Measurements from ENCODE around the gene OPHN1. TPM values are rescaled to one million over a fixed set of nuclear protein-coding genes. Genes with fewer than 3 reads are reported as not detected.

Gene OPHN1
- total RNA-seq, 3 donors from 2014 or later = 7.5 to 9.5 (median 7.6) TPM

DNA sequence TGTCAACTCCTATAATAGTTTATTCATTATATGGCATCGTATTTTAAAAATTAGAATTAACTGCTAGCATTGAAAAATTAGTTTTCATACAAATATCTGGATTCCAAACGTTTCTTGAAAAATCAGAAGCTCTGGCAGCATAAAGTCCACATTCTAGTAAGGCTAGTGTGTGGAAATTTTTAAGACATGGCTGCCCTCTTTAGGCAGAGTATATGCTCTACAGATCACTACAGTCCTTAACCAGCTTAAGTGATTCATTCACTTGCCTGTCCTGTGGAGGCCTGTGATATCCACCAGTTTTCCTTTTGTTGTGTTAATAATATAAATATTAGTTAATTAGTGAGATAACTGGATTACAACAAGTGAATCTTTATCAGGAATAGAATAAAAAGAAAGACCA is 287.2 kb downstream of the OPHN1 start:
- no peak for DNase-seq
- H3K36me3 ChIP-seq (ENCODE audit: low read depth) = no peaks in the 10 kb centered on the region
- no peaks in the 10 kb centered on the region for H3K9me3 ChIP-seq
- no peaks in the 10 kb centered on the region for H3K4me1 ChIP-seq (ENCODE audit: low read depth)
- TF ChIP-seq, protein P1, sequence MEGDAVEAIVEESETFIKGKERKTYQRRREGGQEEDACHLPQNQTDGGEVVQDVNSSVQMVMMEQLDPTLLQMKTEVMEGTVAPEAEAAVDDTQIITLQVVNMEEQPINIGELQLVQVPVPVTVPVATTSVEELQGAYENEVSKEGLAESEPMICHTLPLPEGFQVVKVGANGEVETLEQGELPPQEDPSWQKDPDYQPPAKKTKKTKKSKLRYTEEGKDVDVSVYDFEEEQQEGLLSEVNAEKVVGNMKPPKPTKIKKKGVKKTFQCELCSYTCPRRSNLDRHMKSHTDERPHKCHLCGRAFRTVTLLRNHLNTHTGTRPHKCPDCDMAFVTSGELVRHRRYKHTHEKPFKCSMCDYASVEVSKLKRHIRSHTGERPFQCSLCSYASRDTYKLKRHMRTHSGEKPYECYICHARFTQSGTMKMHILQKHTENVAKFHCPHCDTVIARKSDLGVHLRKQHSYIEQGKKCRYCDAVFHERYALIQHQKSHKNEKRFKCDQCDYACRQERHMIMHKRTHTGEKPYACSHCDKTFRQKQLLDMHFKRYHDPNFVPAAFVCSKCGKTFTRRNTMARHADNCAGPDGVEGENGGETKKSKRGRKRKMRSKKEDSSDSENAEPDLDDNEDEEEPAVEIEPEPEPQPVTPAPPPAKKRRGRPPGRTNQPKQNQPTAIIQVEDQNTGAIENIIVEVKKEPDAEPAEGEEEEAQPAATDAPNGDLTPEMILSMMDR (IDR thresholded peaks at IDR 0.05) = no peak
- no peak overlapping the region for H3K4me3 ChIP-seq
- intact Hi-C loops (cut with DNase I, micrococcal nuclease) = no loop called here
- ATAC-seq = peak; percentile 60

DNA sequence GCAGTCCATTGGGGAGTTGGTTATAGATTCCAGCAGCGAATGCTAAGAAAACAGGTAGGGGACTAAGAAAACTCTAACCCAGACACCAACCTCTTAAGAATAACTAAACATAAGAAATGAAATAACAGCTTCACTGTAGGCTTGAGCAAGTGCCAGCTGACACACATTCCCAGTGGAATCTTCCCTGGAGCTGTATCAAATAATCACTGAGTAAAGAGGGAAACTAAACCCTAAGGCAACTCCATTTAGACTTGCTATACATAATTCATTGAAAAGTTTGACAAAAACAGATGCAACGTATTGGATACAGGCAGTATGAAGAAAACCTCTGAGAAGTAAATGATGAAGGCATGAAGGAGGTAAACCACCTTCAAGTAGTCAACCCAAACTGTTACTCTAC is 293.5 kb downstream of the OPHN1 start:
- no peaks in the 10 kb centered on the region for H3K9me3 ChIP-seq
- no peak for DNase-seq
- intact Hi-C loops (cut with DNase I, micrococcal nuclease) = no loop called here
- no peak for ATAC-seq
- no peak overlapping the region for H3K4me3 ChIP-seq
- no peaks in the 10 kb centered on the region for H3K36me3 ChIP-seq (ENCODE audit: low read depth)
- TF ChIP-seq, protein P1 (IDR thresholded peaks at IDR 0.05) = no peak
- H3K4me1 ChIP-seq (ENCODE audit: low read depth) = no peaks in the 10 kb centered on the region

DNA sequence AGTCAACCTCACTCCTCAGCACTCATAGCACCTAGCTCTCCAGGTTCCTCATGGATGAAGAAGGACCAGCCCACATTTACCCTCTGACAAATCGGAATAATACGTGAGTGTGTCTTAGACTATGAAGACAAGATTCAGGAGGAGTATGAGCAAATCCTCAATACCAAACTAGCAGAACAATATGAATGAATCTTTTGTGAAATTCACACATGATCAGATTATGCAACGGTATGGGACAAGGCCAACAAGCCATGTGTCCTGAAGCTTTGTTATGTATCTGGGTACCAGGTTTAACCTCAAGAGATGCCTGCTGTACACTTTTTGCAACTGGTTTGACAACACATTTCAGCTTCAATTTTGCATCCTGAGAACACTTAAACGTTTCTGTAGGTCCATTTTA is 300.1 kb downstream of the OPHN1 start:
- Histone ChIP-seq H3K4me3 (no peak overlapping the region), H3K9me3 (no peaks in the 10 kb centered on the region), H3K4me1 (ENCODE audit: low read depth) (no peaks in the 10 kb centered on the region), H3K36me3 (ENCODE audit: low read depth) (no peaks in the 10 kb centered on the region)
- ATAC-seq (no peak), DNase-seq (no peak)
- intact Hi-C loops (cut with DNase I, micrococcal nuclease) = no loop called here
- TF ChIP-seq, protein P1 (IDR thresholded peaks at IDR 0.05) = no peak

DNA sequence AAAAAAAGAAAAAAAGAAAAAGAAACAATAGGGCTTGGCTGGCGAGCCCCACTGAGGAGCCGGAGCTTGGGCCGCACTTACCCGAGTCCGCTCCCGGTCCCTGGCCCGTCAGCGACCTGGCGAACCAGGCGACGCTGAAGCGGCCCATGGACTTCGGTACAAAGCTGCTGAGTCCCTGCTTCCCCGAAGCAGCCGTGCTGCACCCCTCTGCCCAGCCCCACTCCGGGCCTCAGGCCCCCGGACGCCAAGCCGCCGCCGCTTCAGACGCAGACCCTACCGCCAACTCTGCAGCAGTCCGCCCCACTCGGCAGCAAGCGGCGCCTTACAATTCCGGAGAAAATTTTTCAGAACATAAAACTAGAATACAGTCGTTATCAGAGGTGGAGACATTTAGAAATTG is 300.5 kb downstream of the OPHN1 start:
- ATAC-seq = no peak

DNA sequence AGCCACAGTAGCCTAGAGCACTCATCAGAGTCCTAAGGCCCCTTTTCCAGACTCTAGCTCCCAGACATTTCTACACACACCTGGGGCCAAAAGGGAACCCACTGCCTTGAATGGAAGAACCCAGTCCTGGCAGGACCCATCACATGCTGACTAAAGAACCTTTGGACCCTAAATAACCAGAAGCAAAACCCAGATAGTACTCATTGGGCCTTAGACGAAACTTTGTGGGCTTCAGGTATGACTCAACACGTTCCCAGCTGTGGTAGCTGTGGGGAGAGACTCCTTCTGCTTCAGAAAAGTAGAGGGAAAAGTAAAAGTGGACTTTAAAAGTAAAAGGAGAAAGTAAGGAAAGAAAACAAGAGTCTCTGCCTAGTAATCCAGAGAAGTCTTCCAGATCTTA is 311.5 kb downstream of the OPHN1 start:
- TF ChIP-seq, protein P1 (IDR thresholded peaks at IDR 0.05) = no peak
- Histone ChIP-seq H3K36me3 (ENCODE audit: low read depth) (no peaks in the 10 kb centered on the region), H3K4me1 (ENCODE audit: low read depth) (no peaks in the 10 kb centered on the region), H3K4me3 (no peak overlapping the region), H3K9me3 (no peaks in the 10 kb centered on the region)
- no peak for ATAC-seq
- no peak for DNase-seq
- intact Hi-C loops (cut with DNase I, micrococcal nuclease) = no loop called here

More for the DNA sequence above, 300.5 kb downstream of the OPHN1 start:
- intact Hi-C loops (cut with DNase I, micrococcal nuclease) = no loop called here
- Histone ChIP-seq H3K9me3 (no peaks in the 10 kb centered on the region), H3K36me3 (ENCODE audit: low read depth) (no peaks in the 10 kb centered on the region), H3K4me3 (no peak overlapping the region), H3K4me1 (ENCODE audit: low read depth) (no peaks in the 10 kb centered on the region)
- TF ChIP-seq, protein P1 (IDR thresholded peaks at IDR 0.05) = no peak
- peak in 1 of 3 donors; percentile 45 for DNase-seq

DNA sequence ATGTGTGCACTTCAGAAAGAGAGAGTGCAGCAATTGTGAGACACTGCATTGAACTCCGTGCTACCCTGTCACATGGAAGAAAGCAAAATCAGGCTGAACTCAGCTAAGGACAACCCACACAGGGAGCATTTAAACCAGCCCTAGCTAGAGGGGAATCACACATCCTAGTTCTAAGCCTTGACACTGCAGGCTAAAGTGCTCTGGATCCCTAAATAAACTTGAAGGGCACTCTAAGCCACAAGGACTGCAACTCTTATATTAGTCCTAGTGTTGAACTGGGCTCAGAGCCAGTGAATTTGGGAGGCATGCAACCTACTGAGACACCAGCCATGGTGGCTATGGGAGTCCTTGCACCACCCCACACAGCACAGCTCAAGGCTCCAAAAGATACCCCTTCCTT is 311.9 kb downstream of the OPHN1 start:
- Histone ChIP-seq H3K4me3 (no peak overlapping the region), H3K36me3 (ENCODE audit: low read depth) (no peaks in the 10 kb centered on the region), H3K9me3 (no peaks in the 10 kb centered on the region), H3K4me1 (ENCODE audit: low read depth) (no peaks in the 10 kb centered on the region)
- no peak for DNase-seq
- TF ChIP-seq, protein P1 (IDR thresholded peaks at IDR 0.05) = no peak
- intact Hi-C loops (cut with DNase I, micrococcal nuclease) = no loop called here
- ATAC-seq = no peak

Measured in mucosa of descending colon (tissue), 3 donors.